Measurements from ENCODE around the gene SPTLC2. TPM values are rescaled to one million over a fixed set of nuclear protein-coding genes. Genes with fewer than 3 reads are reported as not detected.

SPTLC2 gene
- total RNA-seq, 1 experiment from 2014 or later, result 32.6 TPM

DNA sequence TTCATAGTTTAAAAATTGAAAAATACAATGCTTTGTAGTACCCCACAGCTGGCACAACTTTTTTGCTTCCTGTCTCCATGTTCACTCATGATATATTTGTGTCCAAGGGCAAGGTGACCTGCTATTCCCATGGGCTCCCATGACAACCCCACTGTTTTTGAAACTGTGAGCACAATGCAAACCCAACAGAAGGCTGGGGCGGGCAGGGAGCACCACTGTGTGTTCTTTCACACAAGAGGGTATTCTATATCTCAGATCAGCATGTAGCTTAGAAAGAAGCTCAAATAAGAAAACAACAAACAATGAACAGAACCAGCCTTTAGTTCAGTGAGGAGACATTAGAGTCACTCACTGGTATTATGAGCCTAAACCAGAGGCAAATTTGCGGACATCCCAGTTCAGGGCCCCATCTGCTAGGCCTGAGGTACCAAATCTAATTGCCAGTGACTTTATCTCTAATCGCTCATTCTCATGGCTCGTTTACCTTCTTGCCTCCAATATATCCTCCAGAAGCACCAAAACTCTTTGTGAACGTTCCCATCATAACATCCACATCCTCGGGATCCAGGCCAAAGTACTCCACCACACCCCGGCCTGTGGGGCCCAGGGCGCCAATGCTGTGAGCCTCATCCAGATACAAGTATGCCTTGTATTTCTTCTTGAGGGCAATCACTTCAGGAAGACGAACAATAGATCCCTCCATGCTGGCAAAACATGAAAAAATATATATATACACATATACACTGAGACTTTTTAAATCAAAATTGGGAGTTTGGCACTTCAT, 61.4 kb downstream of the SPTLC2 start:
- TF ChIP-seq, protein P1, sequence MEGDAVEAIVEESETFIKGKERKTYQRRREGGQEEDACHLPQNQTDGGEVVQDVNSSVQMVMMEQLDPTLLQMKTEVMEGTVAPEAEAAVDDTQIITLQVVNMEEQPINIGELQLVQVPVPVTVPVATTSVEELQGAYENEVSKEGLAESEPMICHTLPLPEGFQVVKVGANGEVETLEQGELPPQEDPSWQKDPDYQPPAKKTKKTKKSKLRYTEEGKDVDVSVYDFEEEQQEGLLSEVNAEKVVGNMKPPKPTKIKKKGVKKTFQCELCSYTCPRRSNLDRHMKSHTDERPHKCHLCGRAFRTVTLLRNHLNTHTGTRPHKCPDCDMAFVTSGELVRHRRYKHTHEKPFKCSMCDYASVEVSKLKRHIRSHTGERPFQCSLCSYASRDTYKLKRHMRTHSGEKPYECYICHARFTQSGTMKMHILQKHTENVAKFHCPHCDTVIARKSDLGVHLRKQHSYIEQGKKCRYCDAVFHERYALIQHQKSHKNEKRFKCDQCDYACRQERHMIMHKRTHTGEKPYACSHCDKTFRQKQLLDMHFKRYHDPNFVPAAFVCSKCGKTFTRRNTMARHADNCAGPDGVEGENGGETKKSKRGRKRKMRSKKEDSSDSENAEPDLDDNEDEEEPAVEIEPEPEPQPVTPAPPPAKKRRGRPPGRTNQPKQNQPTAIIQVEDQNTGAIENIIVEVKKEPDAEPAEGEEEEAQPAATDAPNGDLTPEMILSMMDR (conservative IDR thresholded peaks at IDR 0.05), result no peak
- Mint-ChIP-seq H3K4me1 (no peaks in the 10 kb centered on the region), H3K9me3 (no peaks in the 10 kb centered on the region), H3K27ac (peak overlapping the region in 1 of 3 experiments; percentile 83; a peak in 1 of 7 replicates), H3K27me3 (ENCODE audit: low read depth) (no peaks in the 10 kb centered on the region), H3K36me3 (ENCODE audit: insufficient read depth in 1 of 3, low read depth in 3 of 3) (peaks cover 14 to 68% (median 52%) of the 10 kb centered on the region in 3 experiments; a peak in 6 of 7 replicates), H3K4me3 (no peak overlapping the region)
- H4K5ac ChIP-seq (ENCODE audit: insufficient read length, low read depth, low read length), result no peak overlapping the region
- no peaks in the 10 kb centered on the region for H3K79me1 ChIP-seq (ENCODE audit: insufficient read depth, low read depth, low read length, poor library complexity, severe bottlenecking)
- H3K23ac ChIP-seq (ENCODE audit: insufficient read length, low read depth, low read length), result no peak overlapping the region
- H4K8ac ChIP-seq (replicated peaks; ENCODE audit: insufficient read length, low read depth, low read length), result no peak overlapping the region
- no peaks in the 10 kb centered on the region for H4K20me1 ChIP-seq (ENCODE audit: control insufficient read depth, insufficient read depth, insufficient read length)
- H3K27ac ChIP-seq (ENCODE audit: insufficient read length, low read depth, low read length), result no peak overlapping the region
- no peak overlapping the region for H2BK20ac ChIP-seq (ENCODE audit: low read depth, low read length, poor library complexity, severe bottlenecking)
- H3K4ac ChIP-seq (ENCODE audit: low read depth, low read length), result no peak overlapping the region
- H3K9ac ChIP-seq (ENCODE audit: extremely low read depth, insufficient read length, low read length), result no peak overlapping the region
- no peaks in the 10 kb centered on the region for H3K27me3 ChIP-seq (ENCODE audit: insufficient read depth, low read length)
- H2BK5ac ChIP-seq (ENCODE audit: insufficient read length, low read length), result no peak overlapping the region
- no peaks in the 10 kb centered on the region for H3K9me3 ChIP-seq (ENCODE audit: control insufficient read depth, low read depth, low read length)
- H3T11ph ChIP-seq (ENCODE audit: low read length), result no peak overlapping the region
- H3K14ac ChIP-seq (ENCODE audit: insufficient read depth, low read length), result no peak overlapping the region
- no peaks in the 10 kb centered on the region for H3K23me2 ChIP-seq (ENCODE audit: insufficient read length, low read depth, low read length, poor library complexity, severe bottlenecking)
- H3K18ac ChIP-seq (ENCODE audit: insufficient read length, low read depth, low read length), result no peak overlapping the region
- no peak overlapping the region for H3K4me2 ChIP-seq (ENCODE audit: insufficient read depth, insufficient read length, low read length)
- H4K91ac ChIP-seq (ENCODE audit: insufficient read length, low read depth, low read length), result no peak overlapping the region
- H2BK120ac ChIP-seq (ENCODE audit: low read depth, low read length, poor library complexity, severe bottlenecking), result no peak overlapping the region
- no peak overlapping the region for H2BK12ac ChIP-seq (ENCODE audit: insufficient read length, low read depth, low read length)
- H3K79me2 ChIP-seq (ENCODE audit: insufficient read depth, low read length), result no peaks in the 10 kb centered on the region
- H2AFZ ChIP-seq (ENCODE audit: low read length), result no peak overlapping the region
- no peak for DNase-seq
- H2BK15ac ChIP-seq (ENCODE audit: low read depth, low read length), result no peak overlapping the region
- H2AK5ac ChIP-seq (ENCODE audit: insufficient read length, low read length), result no peak overlapping the region
- H3K4me1 ChIP-seq (ENCODE audit: insufficient read depth, low read length), result no peaks in the 10 kb centered on the region
- no peak overlapping the region for H3K56ac ChIP-seq (ENCODE audit: insufficient read length, low read depth, low read length)
- WGBS (ENCODE audit: extremely low coverage, insufficient read length, low lambda C conversion rate), result no CpG with 5 or more reads among the region's 9 CpGs
